NT2/D1 (cell line): ENCODE results near the gene INAVA.

ENCODE experiments used
- YY1 ChIP-seq: IDR thresholded peaks from 2 replicates; pipeline ENCODE4 v1.6.1; 2011; ENCODE audit not compliant: insufficient read length, insufficient read depth
- ZNF274 ChIP-seq: IDR thresholded peaks from 2 replicates; pipeline ENCODE4 v1.6.1; 2011; ENCODE audit warnings: mild to moderate bottlenecking, low read depth, low read length

GRCh38 chr1:200925831-200926230, 31.1 kb downstream of the INAVA start:
- TF ChIP-seq YY1 (no peak), ZNF274 (no peak)
